Uterus (tissue), 2 donors: ENCODE measurements around the gene PROB1.

ENCODE experiments used
- CTCF ChIP-seq, 4 experiments: fragments of 200-600 bp in 2 of 4; fragments of 450-650 bp in 2 of 4; sonication (generic) in 2 of 4; IDR thresholded peaks; one replicate each; pipeline ENCODE4 v1.5.1; 2016 to 2019; ENCODE audit warnings: antibody characterized with exemption in 4 of 4, mild to moderate bottlenecking in 2 of 4, moderate library complexity in 1 of 4
- POLR2A ChIP-seq, 2 donors: fragments of 450-650 bp; IDR thresholded peaks; one replicate each; pipeline ENCODE4 v1.6.1; 2016; ENCODE audit warnings: antibody characterized with exemption in 2 of 2, mild to moderate bottlenecking in 1 of 2, moderate library complexity in 1 of 2

GRCh38 chr5:139415221-139415861 lies 20.4 kb upstream of the PROB1 start:
- no peak for TF ChIP-seq POLR2A (IDR thresholded peaks at IDR 0.05)
- no peak for TF ChIP-seq CTCF (IDR thresholded peaks at IDR 0.05)
